ENCODE data around the gene NFE2L3. TPM values are rescaled to one million over a fixed set of nuclear protein-coding genes. Genes with fewer than 3 reads are reported as not detected.

The NFE2L3 gene
- total and polyA plus RNA-seq, 2 of the 4 experiments (the other 2 are of a cell fraction), result 28.0 to 43.2 TPM

- TF ChIP-seq USF2 (IDR thresholded peaks at IDR 0.05; ENCODE audit: low read depth, low read length) (no peak), BHLHE40 (IDR thresholded peaks at IDR 0.05; ENCODE audit: low read depth, low read length) (0 out of 2 replicates have a peak, but pooled peaks have one; percentile 5), MAZ (IDR thresholded peaks at IDR 0.05; ENCODE audit: borderline replicate concordance, low read depth, low read length) (peak; percentile 85; the same call in 1 of the 2 replicates)
These were observed at the start of gene NFE2L3 (continued) for GRCh38 chr7:26151953-26152781.

- no peak overlapping the region for H3K14ac ChIP-seq (replicated peaks; ENCODE audit: low read depth, low read length)
- H3K4me3 ChIP-seq (ENCODE audit: insufficient read depth, low read depth, low read length), result no peak overlapping the region
- ATAC-seq (ENCODE audit: low read depth) (no peak), DNase-seq (no peak)
- no peaks in the 10 kb centered on the region for H3K36me3 ChIP-seq (ENCODE audit: control insufficient read depth, insufficient read depth, low read length)
- no peaks in the 10 kb centered on the region for H3K79me1 ChIP-seq (ENCODE audit: low read depth in 1 of 2, low read length in 2 of 2)
- no peak overlapping the region for H3K56ac ChIP-seq (ENCODE audit: extremely low read depth, insufficient read depth, low read length)
- H3K4ac ChIP-seq (ENCODE audit: low read depth, low read length), result no peak overlapping the region
- CTCF ChIA-PET, result no interaction called here
- H3K4me1 ChIP-seq (ENCODE audit: control insufficient read depth, insufficient read depth, low read length), result no peaks in the 10 kb centered on the region
- no peak overlapping the region for H2AK5ac ChIP-seq (ENCODE audit: low read depth, low read length)
- dilution Hi-C loops (cut with HindIII; ENCODE audit: low sequenced_read_pairs, unreplicated experiment) (no loop called here), in situ Hi-C loops (cut with MboI; ENCODE audit: low sequenced_read_pairs) (no loop called here), intact Hi-C loops (cut with micrococcal nuclease) (no loop called here)
- no peak overlapping the region for H2AFZ ChIP-seq (replicated peaks; ENCODE audit: low read length, poor library complexity)
- WGBS, 2 experiments (ENCODE audit: extremely low coverage in 2 of 2, insufficient read length in 1 of 2), result no CpG with 5 or more reads among the region's 3 CpGs
- H3K18ac ChIP-seq (ENCODE audit: low read depth, low read length), result no peak overlapping the region
- H4K8ac ChIP-seq (ENCODE audit: low read depth in 2 of 2, low read length in 2 of 2), result no peak overlapping the region
- no peak overlapping the region for H4K91ac ChIP-seq (ENCODE audit: insufficient read depth, low read depth, low read length)
- no peak overlapping the region for H3K9ac ChIP-seq (ENCODE audit: low read depth, low read length)
- no peak overlapping the region for H2AK9ac ChIP-seq (replicated peaks; ENCODE audit: low read depth, low read length, poor library complexity)
- no peaks in the 10 kb centered on the region for H3K9me1 ChIP-seq (ENCODE audit: insufficient read depth, low read length)
- POLR2A ChIA-PET (ENCODE audit: unreplicated experiment), result no interaction called here
- H3K27ac ChIP-seq (ENCODE audit: insufficient read depth, low read length), result no peak overlapping the region
- no TSS peak for BruUV-seq (replicated peaks)
- no peak overlapping the region for H3K4me2 ChIP-seq (ENCODE audit: low read depth, low read length)
- H2BK5ac ChIP-seq (ENCODE audit: low read depth, low read length, poor library complexity, severe bottlenecking), result no peak overlapping the region
- peaks cover 11% of the 10 kb centered on the region for H3K27me3 ChIP-seq (ENCODE audit: control insufficient read depth, insufficient read depth, low read length)
- H2BK15ac ChIP-seq (ENCODE audit: low read depth, low read length), result no peak overlapping the region
- no peaks in the 10 kb centered on the region for H3K9me3 ChIP-seq (ENCODE audit: control insufficient read depth, insufficient read depth, low read length)
- no peaks in the 10 kb centered on the region for H4K20me1 ChIP-seq (ENCODE audit: insufficient read depth, low read length)
- H2BK120ac ChIP-seq (ENCODE audit: low read depth, low read length), result no peak overlapping the region
- H4K5ac ChIP-seq (ENCODE audit: low read depth, low read length), result no peak overlapping the region
- H2BK20ac ChIP-seq (ENCODE audit: low read depth, low read length), result no peak overlapping the region
- H3K23ac ChIP-seq (ENCODE audit: low read depth, low read length), result no peak overlapping the region
- TF ChIP-seq CTCF (conservative IDR thresholded peaks at IDR 0.05; ENCODE audit: low read depth, low read length) (no peak), FOS (IDR thresholded peaks at IDR 0.05; ENCODE audit: low read depth, low read length) (no peak), POLR2A (IDR thresholded peaks at IDR 0.05; ENCODE audit: low read depth, low read length) (no peak), CHD1 (IDR thresholded peaks at IDR 0.05; ENCODE audit: low read depth, low read length) (no peak), USF2 (IDR thresholded peaks at IDR 0.05; ENCODE audit: low read depth, low read length) (no peak), RCOR1 (IDR thresholded peaks at IDR 0.05; ENCODE audit: insufficient replicate concordance, low read length) (no peak), ELK1 (IDR thresholded peaks at IDR 0.05; ENCODE audit: borderline replicate concordance, low read depth, low read length) (no peak), RAD21 (IDR thresholded peaks at IDR 0.05; ENCODE audit: low read length) (no peak), SMC3 (IDR thresholded peaks at IDR 0.05; ENCODE audit: low read depth, low read length) (no peak)
These were observed 48.4 kb upstream of the NFE2L3 start for GRCh38 chr7:26103596-26103995.
